Fibroblast of pulmonary artery (primary cell): ENCODE data around the gene NUP153.
"Not testable (repeated sequence)": the region's sequence is repeated elsewhere in the genome, so short reads cannot be mapped to it uniquely, and the experiment has no call there.

Experiments used
- DNase-seq: peaks from one replicate; pipeline ENCODE4 v3.0.0-alpha.2; 2010; ENCODE audit warnings: low read depth
- H3K4me3 ChIP-seq: replicated peaks from 2 replicates; pipeline ENCODE4 v1.5.1; 2011; ENCODE audit warnings: low read depth, mild to moderate bottlenecking, control low read depth, low read length, moderate library complexity
- TF ChIP-seq, protein P1 (sequence below): IDR thresholded peaks from 2 replicates; pipeline ENCODE4 v1.5.1; 2011; ENCODE audit warnings: mild to moderate bottlenecking, control low read depth, low read length, inconsistent platforms; ENCODE audit errors: missing control alignments

Gene NUP153

GRCh38 chr6:17737704-17738252 is 31.1 kb upstream of the NUP153 start:
- no peak overlapping the region for H3K4me3 ChIP-seq
- DNase-seq, result no peak
- TF ChIP-seq, protein P1, sequence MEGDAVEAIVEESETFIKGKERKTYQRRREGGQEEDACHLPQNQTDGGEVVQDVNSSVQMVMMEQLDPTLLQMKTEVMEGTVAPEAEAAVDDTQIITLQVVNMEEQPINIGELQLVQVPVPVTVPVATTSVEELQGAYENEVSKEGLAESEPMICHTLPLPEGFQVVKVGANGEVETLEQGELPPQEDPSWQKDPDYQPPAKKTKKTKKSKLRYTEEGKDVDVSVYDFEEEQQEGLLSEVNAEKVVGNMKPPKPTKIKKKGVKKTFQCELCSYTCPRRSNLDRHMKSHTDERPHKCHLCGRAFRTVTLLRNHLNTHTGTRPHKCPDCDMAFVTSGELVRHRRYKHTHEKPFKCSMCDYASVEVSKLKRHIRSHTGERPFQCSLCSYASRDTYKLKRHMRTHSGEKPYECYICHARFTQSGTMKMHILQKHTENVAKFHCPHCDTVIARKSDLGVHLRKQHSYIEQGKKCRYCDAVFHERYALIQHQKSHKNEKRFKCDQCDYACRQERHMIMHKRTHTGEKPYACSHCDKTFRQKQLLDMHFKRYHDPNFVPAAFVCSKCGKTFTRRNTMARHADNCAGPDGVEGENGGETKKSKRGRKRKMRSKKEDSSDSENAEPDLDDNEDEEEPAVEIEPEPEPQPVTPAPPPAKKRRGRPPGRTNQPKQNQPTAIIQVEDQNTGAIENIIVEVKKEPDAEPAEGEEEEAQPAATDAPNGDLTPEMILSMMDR, result no peak

GRCh38 chr6:17735311-17735710 is 28.6 kb upstream of the NUP153 start:
- H3K4me3 ChIP-seq, DNase-seq: not testable (repeated sequence)

- no peak for DNase-seq
- no peak overlapping the region for H3K4me3 ChIP-seq
- TF ChIP-seq, protein P1, result no peak
These were observed 23.5 kb upstream of the NUP153 start for GRCh38 chr6:17730078-17730704.

DNA sequence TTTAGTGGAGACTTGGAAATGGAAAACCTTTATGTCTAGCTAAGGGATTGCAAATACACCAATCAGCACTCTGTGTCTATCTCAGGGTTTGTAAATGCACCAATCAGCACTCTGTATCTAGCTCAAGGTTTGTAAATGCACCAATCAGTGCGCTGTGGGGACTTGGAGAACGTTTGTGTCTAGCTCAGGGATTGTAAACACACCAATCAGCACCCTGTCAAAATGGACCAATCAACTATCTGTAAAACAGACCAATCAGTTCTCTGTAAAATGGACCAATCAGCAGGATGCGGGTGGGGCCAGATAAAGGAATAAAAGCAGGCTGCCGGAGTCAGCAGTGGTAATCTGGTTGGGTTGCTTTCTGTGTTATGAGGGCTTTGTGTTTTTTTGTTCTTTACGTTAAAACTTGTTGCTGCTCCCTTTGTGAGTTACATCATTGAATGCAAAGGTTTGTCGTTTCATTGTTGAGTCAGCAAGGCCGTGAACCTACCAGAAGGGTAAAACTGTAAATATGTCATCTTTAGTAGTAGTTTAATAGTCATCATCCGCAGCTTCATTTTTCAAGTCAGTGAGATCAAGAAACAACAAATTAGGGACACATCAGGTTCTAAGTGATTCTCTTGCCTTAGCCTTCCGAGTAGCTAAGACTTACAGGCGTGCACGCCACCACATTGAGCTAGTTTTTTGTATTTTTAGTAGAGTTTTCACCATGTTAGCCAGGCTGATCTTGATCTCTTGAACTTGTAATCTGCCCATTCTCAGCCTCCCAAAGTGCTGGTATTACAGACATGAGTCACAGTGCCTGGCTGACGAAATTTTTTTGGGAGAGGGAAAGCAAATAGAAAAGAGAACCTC is 22.7 kb upstream of the NUP153 start:
- no peak for DNase-seq
- H3K4me3 ChIP-seq, result no peak overlapping the region
- TF ChIP-seq, protein P1, result no peak

DNA sequence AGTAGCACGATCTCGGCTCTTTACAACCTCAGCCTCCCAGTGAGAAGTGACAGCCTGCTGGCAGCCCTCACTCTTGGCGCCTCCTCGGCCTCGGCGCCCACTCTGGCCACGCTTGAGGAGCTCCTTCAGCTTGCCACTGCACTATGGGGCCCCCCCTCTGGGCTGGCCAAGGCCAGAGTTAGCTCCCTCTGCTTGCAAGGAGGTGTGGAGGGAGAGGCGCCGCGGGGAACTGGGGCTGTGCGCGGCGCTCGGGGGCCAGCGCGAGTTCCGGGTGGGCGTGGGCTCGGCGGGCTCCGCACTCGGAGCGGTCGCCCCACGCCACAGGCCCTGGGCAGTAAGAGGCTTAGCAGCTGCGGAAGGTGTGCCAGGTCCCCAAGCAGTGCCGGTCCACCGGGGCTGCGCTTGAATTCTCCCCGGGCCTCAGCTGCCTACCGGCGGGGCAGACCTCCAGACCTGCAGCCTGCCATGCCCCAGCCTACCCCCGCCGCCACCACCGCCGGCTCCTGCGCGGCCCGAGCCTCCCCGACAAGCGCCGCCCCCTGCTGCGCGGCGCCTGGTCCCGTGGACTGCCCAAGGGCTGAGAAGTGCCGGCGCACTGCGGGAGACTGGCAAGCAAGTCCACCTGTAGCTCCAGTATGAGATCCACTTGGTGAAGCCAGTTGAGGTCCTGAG is 22.0 kb upstream of the NUP153 start:
- no peak for DNase-seq
- TF ChIP-seq, protein P1, result no peak
- no peak overlapping the region for H3K4me3 ChIP-seq

- no peak overlapping the region for H3K4me3 ChIP-seq
- DNase-seq, result peak; percentile 88
- TF ChIP-seq, protein P1, result no peak
These were observed 18.4 kb upstream of the NUP153 start for GRCh38 chr6:17725083-17725482.

- H3K4me3 ChIP-seq, result no peak overlapping the region
- no peak for DNase-seq
- TF ChIP-seq, protein P1, result no peak
These were observed 17.6 kb upstream of the NUP153 start for GRCh38 chr6:17724341-17724740.
